Common myeloid progenitor, CD34-positive (primary cell): ENCODE data around the gene SVIL.
A peak's percentile ranks its signal among the peaks of the same experiment; 100 is the strongest.

ENCODE experiments used
- CTCF ChIA-PET: fragments of 350-600 bp; sonication (Branson Sonifier 250); formaldehyde crosslinking; loops from one replicate; lab custom pipeline; 2021; ENCODE audit warnings: antibody characterized with exemption; lab: Charles Lee
- POLR2A ChIA-PET: fragments of 350-600 bp; sonication (Branson Sonifier 250); formaldehyde crosslinking; loops from one replicate; lab custom pipeline; 2021; ENCODE audit warnings: antibody characterized with exemption; lab: Charles Lee
- DNase-seq, 3 donors: peaks; one replicate each; pipeline versions ENCODE4 v3.0.0 to v3.0.0-alpha.2; 2013
- H3K27ac ChIP-seq, 2 experiments: 1 replicate in 1 of 2; 2 replicates in 1 of 2; pipeline ENCODE4 v1.7.0; 2013; ENCODE audit warnings: inconsistent platforms in 2 of 2, low read length in 2 of 2, mild to moderate bottlenecking in 2 of 2, low read depth in 1 of 2, moderate library complexity in 1 of 2; ENCODE audit not compliant: severe bottlenecking in 2 of 2, insufficient read depth in 1 of 2, poor library complexity in 1 of 2
- H3K27me3 ChIP-seq, 5 experiments: replicated peaks in 2 of 5; 1 replicate in 3 of 5; 2 replicates in 2 of 5; pipeline versions ENCODE4 v1.6.1 to v1.7.0; 2013; ENCODE audit warnings: low read length in 4 of 5, mild to moderate bottlenecking in 2 of 5, moderate library complexity in 2 of 5, inconsistent platforms in 1 of 5; ENCODE audit not compliant: insufficient read depth in 5 of 5, control insufficient read depth in 4 of 5
- H3K36me3 ChIP-seq, 4 experiments: 1 replicate in 2 of 4; 2 replicates in 2 of 4; pipeline versions ENCODE4 v1.6.1 to v1.7.0; 2013; ENCODE audit warnings: low read length in 3 of 4, control low read depth in 1 of 4, mild to moderate bottlenecking in 1 of 4; ENCODE audit not compliant: control insufficient read depth in 4 of 4, insufficient read depth in 4 of 4
- H3K4me1 ChIP-seq, 4 experiments: 1 replicate in 3 of 4; 2 replicates in 1 of 4; pipeline versions ENCODE4 v1.6.1 to v1.7.1; 2013; ENCODE audit warnings: low read length in 3 of 4, mild to moderate bottlenecking in 3 of 4, control low read depth in 1 of 4, inconsistent platforms in 1 of 4, moderate library complexity in 1 of 4; ENCODE audit not compliant: control insufficient read depth in 4 of 4, insufficient read depth in 4 of 4; ENCODE audit errors: control extremely low read depth in 1 of 4
- H3K4me3 ChIP-seq, 7 experiments: 1 replicate in 4 of 7; 2 replicates in 3 of 7; pipeline versions ENCODE4 v1.5.1 to v1.7.0; 2013; ENCODE audit warnings: mild to moderate bottlenecking in 7 of 7, low read length in 6 of 7, moderate library complexity in 6 of 7, inconsistent platforms in 2 of 7, low read depth in 2 of 7, control low read depth in 1 of 7; ENCODE audit not compliant: insufficient read depth in 4 of 7, control insufficient read depth in 1 of 7; ENCODE audit errors: extremely low read depth in 1 of 7
- H3K9me3 ChIP-seq, 5 experiments: 1 replicate in 4 of 5; 2 replicates in 1 of 5; pipeline versions ENCODE4 v1.6.1 to v1.7.1; 2013; ENCODE audit warnings: low read length in 4 of 5, mild to moderate bottlenecking in 2 of 5, inconsistent platforms in 1 of 5, low read depth in 1 of 5, moderate library complexity in 1 of 5; ENCODE audit not compliant: control insufficient read depth in 4 of 5, insufficient read depth in 2 of 5; ENCODE audit errors: control extremely low read depth in 1 of 5
- WGBS: methylation state at CpG from one replicate; pipeline ENCODE4 v1.1.5; 2013; ENCODE audit not compliant: insufficient coverage; 5-methylcytosine and 5-hydroxymethylcytosine counted together

Gene SVIL

GRCh38 chr10:29534590-29534989 is 100.2 kb downstream of the SVIL start:
- H3K4me3 ChIP-seq: no peak overlapping the region
- H3K9me3 ChIP-seq: no peaks in the 10 kb centered on the region
- DNase-seq: no peak
- WGBS: 100% methylated on average over 1 of the region's 2 CpGs
- POLR2A ChIA-PET: no interaction called here
- CTCF ChIA-PET: interaction anchor here (0.7 to 3.9 kb wide), 4 partner anchors 9 to 21 kb away, joined by 3 to 22 read pairs (median 8); no protein-coding TSS in a partner anchor
- peaks cover 0 to 21% (median 0%) of the 10 kb centered on the region in 4 experiments for H3K36me3 ChIP-seq
- H3K4me1 ChIP-seq: peaks cover 0 to 12% (median 7%) of the 10 kb centered on the region in 4 experiments
- H3K27ac ChIP-seq: no peak overlapping the region
- no peaks in the 10 kb centered on the region for H3K27me3 ChIP-seq

- POLR2A ChIA-PET: no interaction called here
- H3K36me3 ChIP-seq: peaks cover 0 to 21% (median 0%) of the 10 kb centered on the region in 4 experiments
- H3K4me3 ChIP-seq: no peak overlapping the region
- CTCF ChIA-PET: interaction anchor here (1.8 to 3.9 kb wide), 3 partner anchors 11 to 21 kb away, joined by 5 to 22 read pairs (median 14); no protein-coding TSS in a partner anchor
- H3K27ac ChIP-seq: no peak overlapping the region
- 90% methylated on average over 5 of the region's 7 CpGs for WGBS
- H3K27me3 ChIP-seq: no peaks in the 10 kb centered on the region
- H3K4me1 ChIP-seq: peaks cover 0 to 12% (median 7%) of the 10 kb centered on the region in 4 experiments
- DNase-seq: no peak
- H3K9me3 ChIP-seq: no peaks in the 10 kb centered on the region
These were observed 101.0 kb downstream of the SVIL start for GRCh38 chr10:29533696-29534285.

- Histone ChIP-seq H3K27me3 (no peaks in the 10 kb centered on the region), H3K4me1 (peaks cover 0 to 12% (median 7%) of the 10 kb centered on the region in 4 experiments), H3K27ac (no peak overlapping the region), H3K4me3 (no peak overlapping the region), H3K9me3 (no peaks in the 10 kb centered on the region), H3K36me3 (peaks cover 0 to 16% (median 0%) of the 10 kb centered on the region in 4 experiments)
- DNase-seq: no peak
- ChIA-PET POLR2A (interaction anchor here (0.6 kb wide), 1 partner anchor 11 kb away, joined by 3 read pairs; no protein-coding TSS in a partner anchor), CTCF (interaction anchor here (1.8 to 3.9 kb wide), 3 partner anchors 10 to 20 kb away, joined by 5 to 22 read pairs (median 14); no protein-coding TSS in a partner anchor)
- 92% methylated on average over 9 of the region's 14 CpGs for WGBS
These were observed 101.7 kb downstream of the SVIL start for GRCh38 chr10:29533046-29533445.

- Histone ChIP-seq H3K27ac (no peak overlapping the region), H3K4me1 (peaks cover 0 to 12% (median 7%) of the 10 kb centered on the region in 4 experiments), H3K36me3 (peaks cover 0 to 16% (median 0%) of the 10 kb centered on the region in 4 experiments), H3K9me3 (no peaks in the 10 kb centered on the region), H3K27me3 (no peaks in the 10 kb centered on the region), H3K4me3 (no peak overlapping the region)
- POLR2A ChIA-PET: interaction anchor here (0.6 kb wide), 1 partner anchor 12 kb away, joined by 3 read pairs; no protein-coding TSS in a partner anchor
- CTCF ChIA-PET: interaction anchor here (0.6 to 3.9 kb wide), 3 partner anchors 9 to 83 kb away, joined by 3 to 22 read pairs (median 5); no protein-coding TSS in a partner anchor
- DNase-seq: no peak
- 98% methylated on average over 19 of the region's 19 CpGs for WGBS
These were observed 102.4 kb downstream of the SVIL start for GRCh38 chr10:29532256-29532878.

- 90% methylated on average over 2 of the region's 9 CpGs for WGBS
- H3K36me3 ChIP-seq: peaks cover 0 to 20% (median 0%) of the 10 kb centered on the region in 4 experiments
These were observed 104.4 kb downstream of the SVIL start for GRCh38 chr10:29530112-29530976.

GRCh38 chr10:29529146-29529545 is 105.6 kb downstream of the SVIL start:
- Histone ChIP-seq H3K36me3 (peaks cover 0 to 27% (median under 1%) of the 10 kb centered on the region in 4 experiments), H3K9me3 (no peaks in the 10 kb centered on the region), H3K27me3 (no peaks in the 10 kb centered on the region), H3K4me3 (no peak overlapping the region), H3K4me1 (no peaks in the 10 kb centered on the region), H3K27ac (no peak overlapping the region)
- ChIA-PET POLR2A (no interaction called here), CTCF (interaction anchor here (0.9 to 1.4 kb wide), 3 partner anchors 10 to 61 kb away, joined by 3 to 4 read pairs (median 3); no protein-coding TSS in a partner anchor)
- DNase-seq: peak in 2 of 3 donors; percentile 6 to 14
- 81% methylated on average over 5 of the region's 6 CpGs for WGBS

More at GRCh38 chr10:29530112-29530976, 104.4 kb downstream of the SVIL start:
- H3K4me3 ChIP-seq: no peak overlapping the region
- no peak overlapping the region for H3K27ac ChIP-seq
- CTCF ChIA-PET: interaction anchor here (0.8 to 0.9 kb wide), 2 partner anchors 42 to 60 kb away, joined by 3 to 4 read pairs; no protein-coding TSS in a partner anchor
- no peak for DNase-seq
- H3K9me3 ChIP-seq: no peaks in the 10 kb centered on the region
- POLR2A ChIA-PET: no interaction called here
- peaks cover 0 to 3% (median 1%) of the 10 kb centered on the region in 4 experiments for H3K4me1 ChIP-seq
- no peaks in the 10 kb centered on the region for H3K27me3 ChIP-seq
